HG02885 (cell line): ENCODE data around the gene CEMIP.

Experiments used
- ATAC-seq: cut with Tn5 transposase; IDR thresholded peaks from one replicate; pipeline ENCODE4 v1.9.1; 2021; ENCODE audit warnings: mild to moderate bottlenecking; ENCODE audit not compliant: unreplicated experiment, poor library complexity

CEMIP gene

DNA sequence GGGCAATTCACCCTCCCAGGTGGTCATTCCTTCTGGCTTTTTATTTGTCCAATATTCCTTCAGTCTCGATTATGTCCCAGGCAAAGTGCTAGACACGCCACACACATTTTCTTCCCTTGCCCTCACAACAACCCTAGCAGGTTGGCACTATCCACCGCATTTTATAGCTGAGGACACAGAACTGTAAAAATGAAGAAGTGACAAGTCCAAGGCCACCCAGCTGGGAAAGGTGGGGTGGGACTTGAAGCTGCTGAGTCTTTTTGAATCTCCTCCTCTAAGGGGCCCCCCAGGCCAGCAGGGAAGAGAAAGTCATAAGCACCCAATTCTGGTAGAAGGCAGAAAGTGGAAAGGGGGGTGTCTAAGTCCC is 60.6 kb downstream of the CEMIP start:
- ATAC-seq: no peak

DNA sequence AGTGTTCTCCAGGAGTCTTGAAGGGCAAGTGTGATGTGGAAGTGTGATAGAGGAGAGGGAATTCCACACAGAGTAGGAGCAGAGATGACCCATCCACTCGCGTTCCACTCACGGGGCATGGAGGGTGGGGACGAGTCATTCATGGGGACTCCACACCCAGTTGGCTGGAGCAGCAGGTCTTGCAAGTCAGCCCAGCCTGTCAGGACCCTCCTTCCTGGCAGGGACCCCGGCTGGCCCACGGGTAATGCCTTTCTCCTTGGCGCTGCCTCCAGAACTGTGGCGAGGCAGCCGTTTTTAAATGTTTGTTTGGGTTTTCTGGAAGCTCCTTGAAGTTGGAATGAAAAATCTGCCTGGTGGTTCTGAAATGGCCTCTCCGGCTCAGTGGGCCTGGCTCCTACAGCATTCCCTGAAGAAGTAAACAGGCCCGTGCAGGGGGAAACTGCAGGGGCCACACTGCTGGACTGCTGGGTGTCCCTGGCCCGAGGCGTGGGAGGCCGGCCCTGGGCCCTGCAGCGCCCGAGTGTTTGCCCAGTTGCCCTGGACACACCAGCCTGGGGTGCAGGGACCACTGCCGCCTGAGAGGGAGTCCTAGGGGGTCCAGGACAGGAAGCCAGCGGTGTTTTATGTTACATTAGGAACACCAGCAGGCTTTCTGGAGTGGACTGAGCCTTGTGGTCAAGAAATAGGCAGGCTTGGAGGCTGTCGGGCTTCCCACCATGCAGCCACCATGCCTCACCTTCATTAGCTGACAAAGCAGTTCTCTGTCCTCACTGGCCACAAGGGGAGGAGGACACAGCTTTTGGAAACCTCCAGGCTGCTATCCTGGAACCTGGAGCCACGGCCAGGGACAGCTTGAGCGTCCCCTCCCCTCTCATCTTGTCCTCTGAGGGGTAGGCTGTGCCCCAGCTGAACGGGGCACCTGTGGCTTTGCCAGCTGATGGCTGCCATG is 61.3 kb downstream of the CEMIP start:
- no peak for ATAC-seq

DNA sequence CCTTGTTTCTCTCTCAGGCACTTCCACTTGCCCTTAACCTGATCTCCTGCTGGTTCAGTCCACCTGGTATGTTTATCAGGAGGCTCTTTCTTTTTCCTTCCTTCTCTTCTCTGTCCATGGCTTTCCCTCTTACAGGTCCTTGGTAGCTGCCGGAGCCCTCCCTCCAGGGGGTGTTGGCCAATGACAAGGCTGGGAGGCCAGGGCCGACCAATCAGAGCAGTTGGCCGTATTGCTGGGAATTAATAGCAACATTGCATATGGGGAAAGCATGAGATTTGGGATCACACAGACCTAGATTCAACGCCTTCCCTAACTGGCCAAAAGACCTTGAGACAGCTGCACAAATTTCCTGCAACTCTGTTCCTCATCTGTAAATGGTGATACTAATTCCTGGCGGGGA is 62.4 kb downstream of the CEMIP start:
- no peak for ATAC-seq

DNA sequence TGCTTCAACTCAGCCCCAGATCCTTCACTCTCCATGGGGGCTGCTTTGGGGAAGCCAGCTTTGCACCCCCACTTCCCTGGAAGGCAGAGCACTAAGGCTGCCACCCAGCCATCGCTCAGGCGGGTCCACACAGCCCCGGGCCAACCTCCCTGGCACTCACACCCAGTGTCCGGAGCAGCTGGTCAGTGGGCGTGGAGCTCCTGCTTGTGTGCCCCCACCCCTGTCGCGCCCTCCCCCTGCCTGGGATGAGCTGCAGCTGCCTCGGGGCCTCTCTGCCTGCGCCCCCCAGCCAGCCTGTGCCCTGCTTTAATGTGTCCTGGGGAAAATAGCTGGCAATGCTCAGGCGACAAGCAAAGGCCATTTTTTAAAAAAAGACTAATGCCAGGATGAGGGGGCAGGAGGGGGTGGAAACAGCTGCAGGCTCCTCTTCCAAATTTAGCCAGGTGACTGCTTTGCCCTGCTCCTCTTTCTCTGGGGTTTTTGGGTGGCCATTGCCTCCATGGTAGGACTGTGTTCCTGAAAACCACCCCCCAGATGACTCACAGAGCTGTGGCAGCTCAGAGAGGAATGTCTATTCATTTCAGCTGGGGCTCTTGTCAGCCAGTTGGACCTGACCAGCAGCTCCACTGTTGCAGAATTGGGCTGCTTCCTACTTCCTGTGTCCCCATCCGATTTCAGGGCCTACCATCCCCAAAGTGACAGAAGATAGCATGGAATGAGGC is 65.0 kb downstream of the CEMIP start:
- ATAC-seq: no peak

DNA sequence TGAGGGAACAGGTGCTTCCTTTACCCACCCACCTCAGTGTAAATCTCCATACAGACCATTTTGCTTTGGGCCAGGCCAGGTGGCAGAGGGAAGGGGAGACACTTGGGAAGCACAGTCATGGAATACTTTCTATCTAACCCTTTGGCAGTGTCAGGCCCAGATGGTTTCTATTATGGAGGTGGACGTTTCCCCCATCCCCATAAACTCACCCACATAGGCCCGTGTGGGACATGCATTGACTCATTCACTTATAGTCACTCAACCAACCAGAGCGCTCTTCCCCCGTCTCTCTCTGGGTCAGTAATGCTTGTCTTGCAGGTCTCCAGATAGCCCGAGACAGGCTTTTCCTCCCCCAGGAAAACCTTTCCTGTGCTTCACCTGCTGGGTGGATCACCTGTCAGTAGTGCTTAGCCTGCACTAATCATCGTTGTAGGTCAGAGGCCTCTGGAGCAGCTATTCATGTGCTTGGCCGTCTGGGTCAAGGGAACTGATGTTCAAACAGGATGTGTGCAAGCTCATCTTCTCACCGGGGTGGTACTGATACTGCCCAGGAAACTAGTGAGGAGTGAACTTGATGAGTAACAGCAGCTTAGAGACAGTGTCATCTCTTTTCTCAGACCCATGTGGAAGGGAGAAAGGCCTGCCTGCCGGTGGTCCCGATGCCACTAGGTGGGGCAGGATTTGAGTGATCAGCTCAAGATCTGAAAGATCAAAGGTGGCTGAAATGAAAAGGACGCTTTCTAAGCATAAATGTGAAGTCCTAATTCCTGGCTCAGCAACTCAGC is 67.1 kb downstream of the CEMIP start:
- ATAC-seq: no peak

DNA sequence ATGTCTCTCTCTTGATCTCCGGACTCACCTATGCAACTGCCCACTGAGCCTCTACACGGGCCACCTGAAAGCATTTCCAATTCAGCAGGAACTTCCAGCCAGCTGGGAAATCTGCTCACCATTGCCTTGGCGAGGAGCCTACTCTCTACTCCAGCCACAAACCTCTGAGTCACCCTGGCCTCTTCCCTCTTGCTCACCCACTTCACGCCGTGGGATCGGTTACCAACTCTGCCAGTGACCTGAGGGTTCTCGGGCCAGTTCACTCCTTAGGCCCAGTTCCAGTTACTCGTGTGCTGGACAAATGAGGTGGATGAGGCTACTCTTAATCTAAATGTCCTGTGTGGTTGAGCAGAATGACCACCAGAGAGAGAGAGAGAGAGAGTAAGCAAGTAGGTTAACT is 70.1 kb downstream of the CEMIP start:
- no peak for ATAC-seq

DNA sequence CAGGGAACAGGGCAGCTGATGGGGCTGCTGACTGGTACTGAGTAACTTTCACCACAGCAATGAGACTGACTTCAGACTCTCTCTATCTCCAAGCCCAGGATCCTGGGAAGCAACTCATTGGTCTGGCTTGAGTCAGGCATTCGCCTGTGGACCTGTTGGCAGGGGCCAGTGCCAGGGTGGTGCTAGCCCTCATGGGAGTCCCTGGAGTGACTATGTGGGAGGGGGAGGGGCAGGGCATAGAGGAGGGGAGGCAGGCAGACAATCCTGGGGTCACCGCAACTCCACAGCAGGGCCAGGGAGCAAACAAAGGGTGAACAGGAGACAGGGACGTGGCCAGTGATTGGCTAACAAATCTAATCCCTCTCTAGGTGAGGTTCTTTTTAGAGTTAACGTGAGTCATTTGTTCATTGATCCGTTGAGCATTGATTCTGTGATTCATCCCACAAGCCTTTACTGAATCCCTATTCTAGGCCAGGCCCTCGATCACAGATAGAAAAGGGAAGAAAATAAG is 71.8 kb downstream of the CEMIP start:
- ATAC-seq: no peak

DNA sequence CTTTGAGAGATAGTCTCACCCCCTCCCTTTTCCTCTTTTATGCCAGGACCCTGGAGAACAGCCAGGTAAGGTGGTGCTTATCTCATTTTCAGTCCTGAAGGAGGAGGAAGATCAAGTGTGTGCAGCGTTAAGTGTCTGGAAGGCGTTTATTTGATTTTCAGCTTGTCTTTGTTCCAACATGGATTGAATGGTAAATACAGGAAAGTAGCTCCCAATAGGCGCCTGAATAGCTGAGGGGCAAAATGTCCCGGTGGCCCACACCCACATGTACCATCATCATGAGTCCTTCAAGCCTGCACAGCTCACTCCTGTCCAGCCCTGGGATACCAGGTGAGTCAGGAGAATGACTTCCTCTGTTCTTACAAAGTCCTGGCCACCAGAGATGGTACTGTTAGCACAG is 73.5 kb downstream of the CEMIP start:
- no peak for ATAC-seq

DNA sequence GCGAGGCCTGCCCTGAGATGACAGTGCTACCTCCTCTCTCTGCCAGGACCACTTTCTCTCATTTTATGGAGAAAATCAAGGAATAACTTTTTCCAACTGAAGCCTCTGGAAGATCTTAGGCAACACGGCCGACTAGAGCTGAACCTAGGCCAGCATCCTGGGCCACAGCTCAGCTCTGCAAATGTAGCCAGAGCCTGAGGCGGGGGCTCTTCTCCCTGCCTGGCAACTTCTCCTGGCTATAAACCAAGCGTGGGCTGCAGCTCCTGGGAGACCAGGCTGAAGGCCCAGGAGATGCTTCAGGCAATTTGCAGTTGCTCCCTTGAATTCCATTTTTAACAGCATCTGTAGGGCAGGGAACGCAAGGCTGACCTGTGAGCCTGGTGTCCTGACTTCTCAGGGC is 74.9 kb downstream of the CEMIP start:
- no peak for ATAC-seq

DNA sequence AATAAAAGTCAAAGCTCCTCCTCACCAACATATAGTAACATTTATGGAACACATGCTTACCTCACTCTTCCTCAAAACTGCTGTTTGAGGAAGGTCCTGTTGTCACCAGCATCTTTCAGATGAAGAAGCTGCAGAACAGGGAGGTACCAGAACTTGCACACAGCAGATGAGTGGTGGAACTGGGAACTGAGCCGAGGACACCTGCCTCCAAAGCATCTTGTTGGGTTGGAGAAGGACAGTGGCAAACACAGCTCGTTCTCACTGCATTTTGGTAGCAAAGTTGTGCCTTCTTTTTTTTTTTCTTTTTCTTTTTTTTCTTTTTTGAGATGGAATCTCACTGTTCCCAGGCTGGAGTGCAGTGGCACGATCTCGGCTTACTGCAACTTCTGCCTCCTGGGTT is 76.0 kb downstream of the CEMIP start:
- no peak for ATAC-seq

DNA sequence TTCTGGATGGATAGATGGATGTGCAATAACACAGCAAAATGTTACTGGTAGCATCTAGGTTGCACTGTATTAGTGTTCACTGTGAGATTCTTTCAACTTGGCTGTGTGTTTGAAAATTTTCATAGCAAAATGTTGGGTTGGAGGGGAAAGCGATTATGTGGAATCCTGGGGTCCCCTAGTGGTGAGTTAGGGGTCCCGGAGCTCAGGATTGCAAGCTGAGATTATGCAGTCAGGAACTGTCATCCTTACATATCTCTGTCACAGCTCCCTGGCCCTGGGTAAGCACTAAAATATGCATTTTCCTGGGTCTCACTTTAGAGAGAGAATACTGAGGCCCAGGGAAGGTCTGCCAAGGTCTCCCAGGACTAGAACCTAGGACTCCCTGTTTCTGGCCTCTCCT is 77.2 kb downstream of the CEMIP start:
- no peak for ATAC-seq

DNA sequence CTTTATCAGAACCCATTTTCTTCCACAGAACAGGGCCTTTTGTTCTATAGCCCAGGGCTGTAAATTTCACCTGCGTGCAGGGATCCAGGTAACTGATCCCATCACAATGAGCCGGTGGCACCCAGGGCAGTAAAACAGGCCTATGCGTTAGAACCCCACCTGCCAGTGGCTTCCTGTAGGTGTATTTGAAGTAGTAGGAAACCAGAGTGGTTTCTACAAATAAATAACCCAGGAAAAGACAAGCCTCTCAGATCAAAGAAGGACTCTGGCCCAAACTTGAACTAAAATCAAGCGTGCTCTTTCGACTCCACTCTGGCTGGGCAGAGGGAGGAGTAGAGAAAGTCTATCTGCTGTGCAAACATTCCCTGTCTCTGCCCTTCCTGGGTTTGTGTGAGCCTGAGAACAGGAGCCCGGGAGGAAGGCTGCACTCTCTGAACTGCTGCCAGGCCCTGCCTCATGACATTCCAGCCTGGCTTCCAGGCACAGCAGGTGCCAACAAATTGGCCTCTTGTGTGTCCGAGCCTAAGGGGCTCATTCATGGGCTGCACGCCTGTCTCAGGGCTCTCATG is 77.7 kb downstream of the CEMIP start:
- no peak for ATAC-seq

DNA sequence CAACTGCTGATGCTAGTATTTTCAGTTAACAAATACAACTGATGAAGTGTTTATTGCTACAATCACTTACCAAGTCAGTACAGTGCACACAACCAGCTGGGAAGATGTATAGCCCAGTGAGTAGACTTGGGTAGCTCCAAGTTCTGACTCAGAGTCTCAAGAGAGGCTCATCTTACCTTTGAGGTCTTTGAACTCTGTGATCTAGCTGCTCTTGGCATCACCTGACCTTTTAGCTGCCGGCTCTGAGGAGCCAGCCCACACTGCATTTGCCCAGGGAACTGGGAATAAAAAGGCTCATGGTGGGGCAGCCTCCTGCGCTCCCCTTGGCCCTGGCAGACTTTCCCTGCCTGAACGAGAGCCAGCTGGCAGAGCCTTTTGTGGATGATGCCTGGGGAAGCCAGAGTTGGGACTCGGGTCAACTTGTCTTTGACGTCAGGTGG is 82.6 kb downstream of the CEMIP start:
- no peak for ATAC-seq

DNA sequence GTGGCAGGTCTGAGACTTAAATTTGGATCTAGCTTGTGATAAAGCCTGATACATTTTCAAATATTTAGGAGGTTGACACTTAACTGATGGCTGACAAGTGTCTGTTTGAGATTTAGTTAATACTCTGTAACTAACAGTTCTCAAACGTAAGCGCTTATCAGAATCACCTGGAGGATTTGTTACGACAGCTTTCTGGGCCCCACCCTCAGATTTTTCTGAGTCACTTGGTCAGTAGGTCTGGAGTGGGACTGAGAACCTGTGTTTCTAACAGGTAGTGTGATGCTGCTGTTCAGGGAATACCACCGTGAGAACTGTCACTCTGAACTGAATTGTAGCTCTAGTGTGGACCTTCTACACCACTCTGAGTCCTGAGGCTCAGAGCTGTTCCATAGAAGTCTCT is 85.5 kb downstream of the CEMIP start:
- no peak for ATAC-seq

DNA sequence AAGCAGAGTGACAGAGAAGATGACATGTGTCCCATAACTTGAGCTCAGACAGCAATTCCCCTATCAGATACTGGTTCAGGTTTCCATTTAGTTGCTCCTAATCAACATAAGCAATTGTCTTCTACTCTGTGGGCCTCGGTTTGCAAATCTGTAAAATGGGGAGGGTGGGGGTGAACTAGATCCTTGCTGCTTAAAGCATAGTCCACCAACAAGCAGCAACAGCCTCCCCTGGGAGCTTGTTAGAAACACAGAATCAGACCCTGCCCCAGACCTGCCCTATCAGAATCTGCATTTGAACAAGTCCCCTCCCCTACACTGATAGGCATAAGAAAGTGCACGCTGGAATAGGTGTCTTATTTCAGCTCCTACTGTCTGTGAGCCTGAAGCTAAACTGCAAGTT is 87.8 kb downstream of the CEMIP start:
- ATAC-seq: no peak

DNA sequence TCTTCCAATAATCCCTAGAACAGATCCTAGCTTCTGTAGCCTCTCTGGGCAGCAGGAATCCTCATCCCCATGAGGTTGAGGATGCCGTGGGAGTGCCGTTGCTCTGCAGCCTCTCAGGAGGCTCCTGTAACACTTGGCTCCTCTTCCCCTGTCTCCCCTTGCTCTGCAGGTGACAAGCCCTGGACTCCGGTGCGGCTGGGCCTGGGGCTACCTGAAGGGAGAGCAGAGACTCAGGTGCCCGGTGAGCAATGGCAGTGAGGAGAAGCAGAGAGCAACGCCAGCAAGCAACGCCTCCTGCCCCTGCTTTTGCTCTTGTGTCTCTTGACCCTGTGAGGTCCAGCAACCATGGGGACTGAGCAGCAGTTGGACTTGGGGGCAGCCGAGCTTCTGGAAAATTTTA is 91.2 kb downstream of the CEMIP start:
- no peak for ATAC-seq

DNA sequence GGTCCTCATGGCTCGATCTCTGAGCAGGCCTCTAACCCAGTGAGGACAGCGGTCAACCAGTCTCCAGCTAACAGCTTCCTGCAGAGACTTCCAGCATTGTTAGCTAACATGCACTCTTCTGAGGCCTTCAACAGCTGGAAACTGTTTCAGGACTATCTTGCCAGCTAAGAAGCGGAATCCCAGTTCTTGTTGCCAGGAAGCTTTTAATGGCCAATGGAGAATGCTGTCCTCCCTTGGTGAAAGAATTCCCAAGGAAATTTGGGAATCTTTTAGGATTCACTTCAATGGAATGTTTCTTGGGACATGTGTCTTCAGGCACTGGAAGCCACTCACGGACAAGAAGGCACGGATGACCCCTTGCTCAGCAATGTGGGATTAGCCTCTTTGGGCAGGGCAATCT is 91.7 kb downstream of the CEMIP start:
- ATAC-seq: no peak

DNA sequence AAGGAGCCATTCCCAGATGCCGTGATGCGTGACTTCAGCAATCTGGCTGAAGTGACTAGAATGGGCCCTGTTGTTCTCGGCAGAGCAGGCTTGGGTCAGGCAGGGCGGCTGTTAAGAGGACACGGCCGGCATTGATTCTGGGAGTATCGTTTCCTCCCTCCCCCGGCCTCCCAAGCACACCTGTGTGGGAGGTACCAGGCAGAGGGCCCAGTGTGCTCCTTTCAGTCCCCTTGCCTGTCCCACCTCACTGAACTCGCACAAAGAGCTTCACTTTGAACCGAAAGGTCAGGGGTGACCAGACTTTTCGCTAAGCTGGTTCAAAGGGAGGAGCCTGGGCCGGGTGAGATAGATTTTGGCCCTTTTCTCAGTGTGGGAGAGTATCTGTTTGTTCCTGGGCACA is 92.7 kb downstream of the CEMIP start:
- ATAC-seq: no peak

DNA sequence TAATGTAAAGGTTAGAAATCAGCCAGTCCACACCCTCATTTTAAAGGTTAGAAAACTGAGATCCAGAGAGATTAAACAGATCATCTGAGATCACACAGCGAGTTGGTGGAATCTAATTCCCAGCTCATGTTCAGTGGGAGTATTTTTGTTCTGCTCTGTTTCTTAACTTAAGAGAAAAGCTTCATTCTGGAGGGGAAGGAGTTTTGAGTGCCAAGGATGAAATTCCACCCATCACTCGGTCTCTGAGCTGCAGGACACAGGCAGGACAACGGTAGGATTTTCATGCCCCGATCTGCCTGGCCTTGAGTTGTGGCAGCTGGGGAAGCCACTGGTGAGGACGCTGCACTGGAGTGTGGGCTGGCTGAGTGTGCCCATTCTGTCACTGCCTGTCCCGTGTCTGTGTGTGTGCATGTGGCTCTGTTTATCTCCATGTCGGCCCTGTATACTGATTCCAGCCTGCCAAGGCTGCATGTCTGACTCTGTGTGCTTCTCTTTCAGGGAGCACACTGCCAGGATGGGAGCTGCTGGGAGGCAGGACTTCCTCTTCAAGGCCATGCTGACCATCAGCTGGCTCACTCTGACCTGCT is 94.3 kb downstream of the CEMIP start:
- ATAC-seq: no peak
